ENCODE results near the gene CHD2. TPM values are rescaled to one million over a fixed set of nuclear protein-coding genes. Genes with fewer than 3 reads are reported as not detected.

Gene CHD2
- total RNA-seq = 100 to 1,000 TPM in 2 of 4 donors, 10 to 100 TPM in 2; 41.9 to 144 (median 81.8) TPM

DNA sequence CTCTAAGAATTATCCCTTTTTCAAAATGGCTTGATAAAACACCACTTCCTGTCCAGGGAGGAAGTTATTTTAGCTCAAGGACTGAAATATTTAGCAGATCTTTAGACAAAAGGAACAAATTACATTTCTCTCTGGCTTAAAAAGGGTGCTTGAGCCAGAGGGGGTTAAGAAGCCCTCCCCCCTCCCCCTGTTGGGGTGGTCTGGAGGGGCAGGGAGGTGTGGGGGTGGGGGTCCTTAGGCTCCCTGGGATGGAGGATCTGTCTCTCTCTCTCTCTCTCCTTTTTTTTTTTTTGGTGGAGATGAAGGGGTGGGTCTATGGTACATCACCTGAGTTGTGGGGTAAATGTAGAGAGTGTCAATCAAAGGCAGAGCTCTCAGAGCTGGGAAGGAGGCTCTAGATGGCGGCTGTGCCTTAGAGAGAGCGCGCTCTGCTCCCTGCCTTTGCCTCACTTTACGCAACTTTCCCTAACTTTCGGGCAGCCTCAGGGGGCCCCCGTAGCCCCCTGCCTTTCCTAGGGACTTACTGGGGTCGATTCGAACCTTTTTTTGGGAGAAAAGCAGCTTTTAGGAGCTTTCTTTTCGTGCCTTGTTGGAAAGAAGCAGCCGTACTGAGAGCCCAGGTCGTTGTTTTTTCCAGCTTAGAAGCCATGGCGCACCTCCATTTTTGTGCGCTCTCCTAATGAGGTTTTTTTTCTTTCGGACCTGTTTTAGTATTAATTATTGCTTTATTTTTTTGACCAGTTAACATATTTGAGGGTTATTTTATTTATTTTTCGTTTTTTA, at the start of gene CHD2:
TSS of gene CHD2 (plus strand) at position 377 of the 783 bp plus-strand sequence. CDS start 914 bp downstream, outside the sequence.
- H3K4me1 ChIP-seq = peaks cover 0 to 70% (median 8%) of the 10 kb centered on the region in 3 donors
- H3K4me3 ChIP-seq = peak within 1 kb of the TSS; percentile 61 to 99
- ATAC-seq = peak; percentile 18
- H3K9me3 ChIP-seq = no peaks in the 10 kb centered on the region
- peaks cover 0 to 20% of the 10 kb centered on the region in 2 donors for H3K36me3 ChIP-seq
- WGBS, 2 donors (ENCODE audit: low coverage in 1 of 2) = 0% methylated on average over 8 to 10 of the region's 15 CpGs
- no peaks in the 10 kb centered on the region for H3K27me3 ChIP-seq
- peak within 1 kb of the TSS; percentile 91 to 100 (median 92) for H3K27ac ChIP-seq
- TF ChIP-seq EP300 (IDR thresholded peaks at IDR 0.05) = no peak
- TF ChIP-seq POLR2AphosphoS5 (IDR thresholded peaks at IDR 0.05) = peak; percentile 84
- peak; percentile 74 to 89 for TF ChIP-seq POLR2A (IDR thresholded peaks at IDR 0.05)
- TF ChIP-seq, protein P1, sequence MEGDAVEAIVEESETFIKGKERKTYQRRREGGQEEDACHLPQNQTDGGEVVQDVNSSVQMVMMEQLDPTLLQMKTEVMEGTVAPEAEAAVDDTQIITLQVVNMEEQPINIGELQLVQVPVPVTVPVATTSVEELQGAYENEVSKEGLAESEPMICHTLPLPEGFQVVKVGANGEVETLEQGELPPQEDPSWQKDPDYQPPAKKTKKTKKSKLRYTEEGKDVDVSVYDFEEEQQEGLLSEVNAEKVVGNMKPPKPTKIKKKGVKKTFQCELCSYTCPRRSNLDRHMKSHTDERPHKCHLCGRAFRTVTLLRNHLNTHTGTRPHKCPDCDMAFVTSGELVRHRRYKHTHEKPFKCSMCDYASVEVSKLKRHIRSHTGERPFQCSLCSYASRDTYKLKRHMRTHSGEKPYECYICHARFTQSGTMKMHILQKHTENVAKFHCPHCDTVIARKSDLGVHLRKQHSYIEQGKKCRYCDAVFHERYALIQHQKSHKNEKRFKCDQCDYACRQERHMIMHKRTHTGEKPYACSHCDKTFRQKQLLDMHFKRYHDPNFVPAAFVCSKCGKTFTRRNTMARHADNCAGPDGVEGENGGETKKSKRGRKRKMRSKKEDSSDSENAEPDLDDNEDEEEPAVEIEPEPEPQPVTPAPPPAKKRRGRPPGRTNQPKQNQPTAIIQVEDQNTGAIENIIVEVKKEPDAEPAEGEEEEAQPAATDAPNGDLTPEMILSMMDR (IDR thresholded peaks at IDR 0.05) = no peak

DNA sequence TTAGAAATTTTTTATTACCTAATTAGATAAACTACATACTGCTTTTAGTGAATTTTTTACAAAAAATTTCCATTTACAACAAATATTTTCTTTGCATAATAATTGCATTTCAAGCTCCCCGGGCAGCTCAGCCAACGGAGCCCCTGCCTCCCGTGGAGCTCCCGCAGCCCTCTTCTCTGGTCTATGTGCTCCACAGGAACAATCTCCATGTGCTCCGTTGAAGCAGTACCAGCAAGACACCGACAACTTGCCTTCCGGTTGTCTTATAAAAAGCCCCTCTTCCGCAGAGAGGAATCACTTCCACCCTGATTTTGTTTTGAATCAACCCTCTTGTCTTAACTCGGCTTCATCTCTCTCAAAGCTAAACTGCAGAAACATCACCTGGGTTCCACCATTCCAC, 46.9 kb upstream of the CHD2 start:
- TF ChIP-seq EP300 (IDR thresholded peaks at IDR 0.05) (no peak), POLR2A (IDR thresholded peaks at IDR 0.05) (no peak), POLR2AphosphoS5 (IDR thresholded peaks at IDR 0.05) (no peak)
- TF ChIP-seq, protein P1 (IDR thresholded peaks at IDR 0.05) = no peak
- H3K4me3 ChIP-seq = no peak overlapping the region
- 43 to 68% methylated on average over 1 to 9 of the region's 9 CpGs for WGBS, 2 donors (ENCODE audit: low coverage in 1 of 2)
- no peaks in the 10 kb centered on the region for H3K9me3 ChIP-seq
- H3K27me3 ChIP-seq = no peaks in the 10 kb centered on the region
- peaks cover 0 to 10% (median 0%) of the 10 kb centered on the region in 3 donors for H3K4me1 ChIP-seq
- H3K27ac ChIP-seq = no peak overlapping the region
- H3K36me3 ChIP-seq = no peaks in the 10 kb centered on the region
- ATAC-seq = no peak

DNA sequence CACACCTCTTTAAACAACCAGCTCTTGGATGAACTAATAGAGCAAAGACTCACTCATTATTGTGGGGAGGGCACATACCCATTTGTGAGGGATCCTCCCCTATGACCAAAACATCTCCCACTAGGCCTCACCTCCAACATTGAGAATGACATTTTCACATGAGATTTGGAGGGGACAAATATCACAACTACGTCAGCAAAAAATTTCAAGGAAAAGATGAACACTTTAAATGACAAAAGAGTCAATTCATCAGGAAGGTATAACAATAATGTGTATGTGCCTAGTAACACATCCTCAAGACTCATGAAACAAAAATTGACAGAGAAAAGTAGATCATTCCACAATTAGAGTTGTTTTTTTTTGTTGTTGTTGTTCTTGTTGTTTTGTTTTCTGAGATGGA, 38.4 kb upstream of the CHD2 start:
- WGBS, 2 donors (ENCODE audit: low coverage in 1 of 2) = 94 to 100% methylated on average over 1 of the region's 1 CpG
- TF ChIP-seq EP300 (IDR thresholded peaks at IDR 0.05) (no peak), POLR2AphosphoS5 (IDR thresholded peaks at IDR 0.05) (no peak), POLR2A (IDR thresholded peaks at IDR 0.05) (no peak)
- TF ChIP-seq, protein P1 (IDR thresholded peaks at IDR 0.05) = no peak

DNA sequence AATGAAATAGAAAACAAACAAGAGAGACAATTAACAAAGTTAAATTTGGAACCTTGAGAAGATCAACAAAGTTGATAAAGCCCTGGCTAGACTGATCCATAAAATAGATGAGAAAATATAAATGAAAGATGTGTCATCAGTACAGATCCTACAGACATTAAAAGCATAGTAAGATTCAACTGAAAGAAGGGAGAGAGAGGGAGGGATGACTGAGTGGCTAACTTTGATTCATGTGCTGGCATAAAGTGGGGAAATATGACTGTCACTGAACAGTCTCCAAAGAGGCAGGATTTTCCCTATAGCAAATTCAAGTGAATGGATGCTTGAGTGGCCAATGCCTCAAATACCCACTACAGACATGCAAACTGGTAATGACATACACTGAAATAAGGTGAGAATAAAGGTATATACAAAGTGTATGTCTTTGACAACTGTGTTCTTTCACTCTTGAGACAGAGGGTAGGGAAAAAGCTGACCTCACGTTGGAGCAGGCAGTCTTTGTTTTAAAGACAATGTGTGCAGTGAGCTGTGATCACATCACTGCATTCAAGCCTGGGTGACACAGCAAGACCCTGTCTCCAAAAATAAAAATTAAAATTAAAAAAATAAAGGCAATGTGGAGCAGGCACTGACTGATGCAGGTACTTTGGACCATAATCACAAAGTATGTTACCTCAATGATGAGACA, 35.9 kb upstream of the CHD2 start:
- Histone ChIP-seq H3K9me3 (peaks cover 0 to 13% (median 0%) of the 10 kb centered on the region in 3 donors), H3K27ac (no peak overlapping the region), H3K36me3 (no peaks in the 10 kb centered on the region), H3K27me3 (no peaks in the 10 kb centered on the region), H3K4me3 (no peak overlapping the region), H3K4me1 (peaks cover 0 to 8% (median 0%) of the 10 kb centered on the region in 3 donors)
- TF ChIP-seq, protein P1 (IDR thresholded peaks at IDR 0.05) = no peak
- no peak for TF ChIP-seq POLR2A (IDR thresholded peaks at IDR 0.05)
- TF ChIP-seq EP300 (IDR thresholded peaks at IDR 0.05) = no peak
- 82 to 89% methylated on average over 1 of the region's 1 CpG for WGBS, 2 donors (ENCODE audit: low coverage in 1 of 2)
- no peak for ATAC-seq

More for the DNA sequence above, 38.4 kb upstream of the CHD2 start:
- H3K9me3 ChIP-seq = peaks cover 0 to 13% (median 0%) of the 10 kb centered on the region in 3 donors
- H3K4me3 ChIP-seq = no peak overlapping the region
- H3K4me1 ChIP-seq = no peaks in the 10 kb centered on the region
- ATAC-seq = no peak
- no peaks in the 10 kb centered on the region for H3K36me3 ChIP-seq
- H3K27me3 ChIP-seq = no peaks in the 10 kb centered on the region
- H3K27ac ChIP-seq = no peak overlapping the region
